Measurements from ENCODE around the gene AKT2. TPM values are rescaled to one million over a fixed set of nuclear protein-coding genes. Genes with fewer than 3 reads are reported as not detected.

The AKT2 gene
- total RNA-seq, 1 donor from 2014 or later, result 163 TPM

DNA sequence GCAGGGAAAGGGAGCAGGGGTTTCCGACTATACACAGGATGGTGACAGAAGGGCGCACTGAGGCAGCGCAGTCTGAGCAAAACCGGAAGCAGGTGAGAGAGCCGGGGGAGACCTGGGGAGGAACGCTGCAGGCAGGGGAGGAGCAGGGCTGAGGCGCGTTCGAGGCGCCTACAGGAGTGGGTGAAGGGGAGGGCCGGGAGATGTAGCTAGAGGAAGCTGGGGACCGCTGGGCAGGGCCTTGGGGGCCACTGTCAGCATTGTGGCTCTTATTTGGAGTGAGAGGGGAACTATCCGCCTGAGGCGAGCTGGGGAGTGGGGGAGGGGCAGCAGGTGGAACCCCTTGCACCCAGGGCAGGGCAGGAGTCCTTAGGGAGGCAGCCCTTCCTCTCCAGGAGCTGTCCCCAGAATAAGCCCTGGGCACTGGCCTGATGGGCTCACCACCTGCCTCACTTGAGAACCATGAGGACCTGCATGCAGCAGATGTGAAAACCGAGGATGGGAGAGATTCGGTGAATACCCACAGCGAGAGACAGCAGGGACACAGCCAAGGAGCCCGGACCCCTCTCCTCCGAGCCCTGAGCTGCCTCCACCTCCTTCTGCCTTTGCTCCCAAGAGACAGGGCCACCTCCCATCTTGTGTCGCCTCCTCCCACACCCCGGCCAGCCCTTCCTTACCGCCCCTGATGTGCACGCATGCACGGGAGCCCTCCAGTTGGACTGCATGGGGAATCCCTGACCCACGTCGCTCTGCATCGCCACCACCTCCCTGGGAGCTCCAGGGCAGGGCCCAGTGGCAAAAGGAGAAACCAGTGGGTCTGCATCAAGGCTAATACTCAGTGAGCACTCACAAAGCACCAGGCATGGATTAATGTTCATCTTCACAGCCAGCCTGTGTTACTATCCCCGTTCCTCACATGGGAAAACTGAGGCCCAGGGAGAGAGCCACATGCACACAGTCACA is 10.3 kb downstream of the AKT2 start:
- Mint-ChIP-seq H3K4me1 (peaks cover 34% of the 10 kb centered on the region), H3K36me3 (ENCODE audit: low read depth) (peaks cover 5% of the 10 kb centered on the region), H3K27me3 (no peaks in the 10 kb centered on the region), H3K9me3 (no peaks in the 10 kb centered on the region), H3K4me3 (peak overlapping the region; percentile 57), H3K27ac (peak overlapping the region; percentile 62)
- intact Hi-C loops (cut with micrococcal nuclease), result no loop called here
- DNase-seq, result peak; percentile 78

DNA sequence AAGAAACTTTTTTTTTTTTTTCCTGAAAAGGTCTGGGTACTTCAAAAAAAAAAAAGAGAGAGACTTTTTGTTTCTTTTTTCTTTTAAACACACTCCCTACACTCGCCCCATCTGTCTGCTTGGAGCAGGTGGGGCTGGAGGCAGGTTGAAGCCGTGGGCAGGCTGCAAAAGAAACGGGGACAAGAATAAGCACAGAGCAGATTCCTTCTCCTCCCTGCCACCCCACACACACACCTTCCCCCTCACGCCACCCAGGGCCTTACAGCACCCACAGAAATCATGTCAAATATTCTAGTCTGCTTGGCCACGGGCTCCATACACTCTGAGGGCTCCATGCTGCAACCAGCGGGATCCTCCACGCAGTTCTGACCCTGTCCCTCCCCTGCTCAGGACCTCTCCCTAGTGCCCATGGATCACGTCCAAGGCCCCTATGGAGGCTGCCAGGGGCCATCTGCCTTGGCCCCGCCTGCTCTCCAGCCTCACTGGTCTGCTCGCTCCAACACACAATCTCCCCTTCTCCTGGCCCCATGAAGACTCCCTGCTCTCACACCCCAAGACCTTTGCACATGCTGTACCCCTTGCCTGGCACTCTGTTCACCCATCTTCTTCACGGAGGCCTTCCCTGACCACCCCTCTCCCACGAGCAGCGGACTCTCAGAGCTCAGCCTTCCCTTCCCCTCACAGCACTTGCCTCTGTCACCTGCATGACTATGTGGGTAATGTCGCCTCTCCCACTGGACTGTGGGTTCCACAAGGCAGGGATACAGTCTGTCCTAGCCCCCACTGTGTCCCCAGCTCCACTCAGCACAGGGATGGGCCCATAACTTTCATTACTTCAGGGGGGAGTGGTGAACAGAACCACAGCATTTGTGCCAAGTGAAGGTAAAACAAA is 11.4 kb downstream of the AKT2 start:
- Mint-ChIP-seq H3K27ac (peak overlapping the region; percentile 67), H3K4me1 (peaks cover 40% of the 10 kb centered on the region), H3K9me3 (no peaks in the 10 kb centered on the region), H3K36me3 (ENCODE audit: low read depth) (peaks cover 7% of the 10 kb centered on the region), H3K4me3 (peak overlapping the region; percentile 52), H3K27me3 (no peaks in the 10 kb centered on the region)
- intact Hi-C loops (cut with micrococcal nuclease), result no loop called here
- no peak for DNase-seq

DNA sequence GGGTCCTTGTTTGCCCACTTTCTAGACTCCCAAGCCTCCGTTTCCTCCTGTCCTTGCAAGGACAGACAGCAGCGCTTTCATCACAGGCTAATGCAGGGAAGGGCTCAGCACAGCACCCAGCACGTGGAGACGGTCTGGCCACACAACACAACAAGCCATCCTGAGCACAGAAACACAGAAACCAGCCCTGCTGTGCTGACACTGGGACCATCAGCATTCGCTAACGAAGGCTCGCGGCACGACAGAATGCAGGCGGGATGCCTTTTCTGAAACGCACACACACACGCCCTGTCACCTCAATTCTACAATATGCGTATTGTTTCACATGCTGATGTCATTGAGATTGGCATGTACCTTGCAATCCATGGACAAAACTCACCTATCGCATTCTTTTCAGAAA is 12.9 kb downstream of the AKT2 start:
- no peaks in the 10 kb centered on the region for H3K27me3 Mint-ChIP-seq
- DNase-seq, result no peak
- H3K36me3 Mint-ChIP-seq (ENCODE audit: low read depth), result peaks cover 9% of the 10 kb centered on the region
- no peak overlapping the region for H3K4me3 Mint-ChIP-seq
- intact Hi-C loops (cut with micrococcal nuclease), result no loop called here
- peaks cover 38% of the 10 kb centered on the region for H3K4me1 Mint-ChIP-seq
- H3K27ac Mint-ChIP-seq, result no peak overlapping the region
- no peaks in the 10 kb centered on the region for H3K9me3 Mint-ChIP-seq

DNA sequence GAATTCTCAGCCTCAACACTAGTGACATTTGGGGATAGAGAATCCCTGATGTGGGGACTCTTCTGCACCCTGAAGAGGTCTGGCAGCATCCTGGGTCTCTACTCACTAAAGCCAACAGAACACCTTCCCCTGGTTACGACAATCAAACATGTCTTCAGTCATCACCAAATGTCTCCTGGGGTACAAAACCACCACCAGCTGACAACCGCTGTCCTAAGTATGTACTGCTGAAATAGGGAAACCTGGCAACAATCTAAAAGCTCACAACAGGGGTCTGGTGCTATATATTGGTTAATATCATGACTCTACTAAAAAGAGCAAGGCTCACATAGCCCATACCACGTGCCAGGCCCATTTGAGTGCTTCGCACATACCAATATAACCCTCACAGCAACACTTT is 13.4 kb downstream of the AKT2 start:
- intact Hi-C loops (cut with micrococcal nuclease), result no loop called here
- H3K4me1 Mint-ChIP-seq, result peaks cover 36% of the 10 kb centered on the region
- H3K27ac Mint-ChIP-seq, result no peak overlapping the region

DNA sequence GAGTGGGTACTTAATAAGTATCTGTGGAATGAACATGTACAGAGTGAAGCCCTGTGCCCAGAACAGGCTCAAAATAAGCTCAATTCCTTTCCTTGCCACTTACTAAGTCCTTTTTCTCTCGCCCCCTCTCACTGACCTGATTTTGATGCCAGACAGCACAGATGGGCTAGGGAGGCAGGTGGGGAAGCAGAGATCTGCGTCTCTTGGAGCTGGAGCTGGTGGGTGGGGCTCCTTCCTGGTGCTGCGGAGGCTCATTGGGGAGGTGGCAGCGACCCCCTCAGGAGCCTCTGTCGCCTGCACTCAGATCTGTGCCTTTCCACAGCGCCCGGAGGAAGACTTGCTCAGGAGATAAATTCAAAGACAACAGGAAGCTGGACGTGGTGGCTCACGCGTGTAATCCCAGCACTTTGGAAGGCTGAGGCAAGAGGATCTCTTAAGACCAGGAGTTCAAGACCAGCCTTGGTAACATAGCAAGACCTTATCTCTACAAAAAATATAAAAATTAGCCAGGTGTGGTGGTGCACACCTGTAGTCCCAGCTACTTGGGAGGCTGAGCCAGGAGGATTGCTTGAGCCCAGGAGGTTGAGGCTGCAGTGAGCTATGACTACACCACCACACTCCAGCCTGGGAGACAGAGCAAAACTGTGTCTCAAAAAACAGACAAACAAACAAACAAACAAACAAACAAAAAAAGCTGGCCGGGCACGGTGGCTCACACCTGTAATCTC is 14.6 kb downstream of the AKT2 start:
- Mint-ChIP-seq H3K27ac (no peak overlapping the region), H3K36me3 (ENCODE audit: low read depth) (peaks cover 11% of the 10 kb centered on the region), H3K27me3 (no peaks in the 10 kb centered on the region), H3K9me3 (no peaks in the 10 kb centered on the region), H3K4me1 (peaks cover 36% of the 10 kb centered on the region), H3K4me3 (no peak overlapping the region)
- DNase-seq, result no peak
- intact Hi-C loops (cut with micrococcal nuclease), result no loop called here

More for the DNA sequence above, 13.4 kb downstream of the AKT2 start:
- Mint-ChIP-seq H3K27me3 (no peaks in the 10 kb centered on the region), H3K9me3 (no peaks in the 10 kb centered on the region), H3K4me3 (no peak overlapping the region), H3K36me3 (ENCODE audit: low read depth) (peaks cover 9% of the 10 kb centered on the region)
- DNase-seq, result no peak

DNA sequence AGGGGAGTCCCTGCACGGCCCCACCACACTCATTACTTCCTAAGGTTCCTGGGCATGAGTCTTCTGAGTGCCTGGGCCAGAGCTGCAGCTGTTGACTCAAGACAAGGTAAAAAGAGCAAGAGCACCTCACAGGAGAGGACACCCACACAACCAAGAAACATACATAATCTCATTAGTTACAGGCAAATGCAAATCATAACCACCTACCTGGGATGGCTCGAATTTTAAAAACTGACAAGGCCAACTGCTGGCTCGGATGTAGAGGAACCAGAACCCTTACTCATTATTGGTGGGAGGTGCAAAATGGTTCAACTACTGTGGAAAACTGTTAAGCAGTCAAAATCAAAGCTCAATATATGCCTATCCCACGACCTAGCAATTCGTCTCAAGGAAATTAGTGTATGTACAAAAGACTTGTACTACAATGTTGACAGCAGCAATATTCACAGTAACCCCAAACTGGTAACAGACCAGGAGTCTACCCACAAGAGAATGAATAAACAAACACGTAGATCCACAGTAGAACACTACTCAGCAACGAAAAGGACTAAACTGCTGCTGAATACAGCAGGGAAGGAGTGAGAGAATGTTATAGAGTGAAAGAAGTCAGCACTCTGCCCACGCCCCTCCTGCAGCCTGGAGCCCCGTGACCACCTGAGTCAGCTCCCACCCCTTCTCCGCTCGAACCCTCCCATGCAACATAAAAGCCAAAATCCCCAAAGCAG is 15.8 kb downstream of the AKT2 start:
- peak overlapping the region; percentile 41 for H3K27ac Mint-ChIP-seq
- peaks cover 26% of the 10 kb centered on the region for H3K4me1 Mint-ChIP-seq
- no peaks in the 10 kb centered on the region for H3K27me3 Mint-ChIP-seq
- peaks cover 16% of the 10 kb centered on the region for H3K36me3 Mint-ChIP-seq (ENCODE audit: low read depth)
- no peak overlapping the region for H3K4me3 Mint-ChIP-seq
- intact Hi-C loops (cut with micrococcal nuclease), result no loop called here
- no peaks in the 10 kb centered on the region for H3K9me3 Mint-ChIP-seq
- DNase-seq, result no peak

DNA sequence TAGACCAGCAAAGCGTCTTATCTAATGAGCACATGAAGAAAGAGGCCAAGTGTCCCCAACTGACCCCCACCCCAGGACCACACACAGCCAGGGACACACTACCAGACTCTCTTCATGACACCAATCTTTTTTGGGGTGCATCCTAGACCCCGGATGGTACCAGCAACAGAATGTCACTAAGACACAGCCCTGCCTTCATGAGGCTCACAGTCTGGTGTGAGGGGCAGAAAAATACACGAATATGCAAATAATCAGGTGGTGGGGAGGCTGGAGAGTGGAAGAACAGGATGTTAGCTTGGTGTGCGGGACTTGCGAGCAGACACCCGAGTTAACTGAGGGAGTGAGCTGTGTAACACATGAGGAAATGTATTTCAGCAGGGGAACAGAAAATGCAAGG is 17.5 kb downstream of the AKT2 start:
- H3K27ac Mint-ChIP-seq, result no peak overlapping the region
- peaks cover 25% of the 10 kb centered on the region for H3K36me3 Mint-ChIP-seq (ENCODE audit: low read depth)
- no peak overlapping the region for H3K4me3 Mint-ChIP-seq
- no peak for DNase-seq
- H3K9me3 Mint-ChIP-seq, result no peaks in the 10 kb centered on the region
- intact Hi-C loops (cut with micrococcal nuclease), result no loop called here
- H3K4me1 Mint-ChIP-seq, result peaks cover 17% of the 10 kb centered on the region
- H3K27me3 Mint-ChIP-seq, result no peaks in the 10 kb centered on the region

DNA sequence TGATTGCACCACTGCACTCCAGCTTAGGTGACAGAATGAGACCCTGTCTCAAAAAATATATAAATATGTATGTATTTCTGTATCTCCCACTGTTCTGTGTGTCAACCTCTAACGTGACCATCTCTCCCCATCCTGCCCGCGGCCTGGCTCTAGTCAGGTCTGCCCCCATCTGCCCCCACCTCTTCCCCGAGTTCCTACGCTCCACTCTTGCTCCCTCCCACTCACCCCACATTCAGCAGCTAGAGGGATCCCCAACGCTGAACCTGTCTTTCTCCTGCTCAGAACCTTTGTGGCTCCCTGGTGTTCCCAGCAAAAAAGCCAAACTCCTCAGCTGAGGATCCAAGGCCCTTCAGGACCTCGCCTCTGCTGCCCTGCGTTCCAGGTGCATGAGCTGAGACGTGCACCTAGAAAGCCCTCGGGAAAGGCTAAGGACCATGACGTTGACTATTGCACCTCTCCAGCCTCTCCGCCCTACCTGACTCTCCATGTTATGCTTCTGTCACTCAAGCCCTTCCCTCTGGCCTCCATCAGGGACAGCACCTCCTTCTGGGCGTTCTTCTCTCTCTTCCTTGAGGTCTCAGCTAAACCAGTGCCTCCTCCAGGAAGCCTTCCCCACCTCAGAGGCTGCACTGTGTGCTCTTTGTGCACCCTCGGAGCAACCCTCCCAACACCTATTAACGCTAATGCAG is 18.1 kb downstream of the AKT2 start:
- no peak overlapping the region for H3K27ac Mint-ChIP-seq
- no peak overlapping the region for H3K4me3 Mint-ChIP-seq
- no peaks in the 10 kb centered on the region for H3K9me3 Mint-ChIP-seq
- peaks cover 28% of the 10 kb centered on the region for H3K36me3 Mint-ChIP-seq (ENCODE audit: low read depth)
- intact Hi-C loops (cut with micrococcal nuclease), result no loop called here
- H3K27me3 Mint-ChIP-seq, result no peaks in the 10 kb centered on the region
- DNase-seq, result no peak
- peaks cover 17% of the 10 kb centered on the region for H3K4me1 Mint-ChIP-seq

DNA sequence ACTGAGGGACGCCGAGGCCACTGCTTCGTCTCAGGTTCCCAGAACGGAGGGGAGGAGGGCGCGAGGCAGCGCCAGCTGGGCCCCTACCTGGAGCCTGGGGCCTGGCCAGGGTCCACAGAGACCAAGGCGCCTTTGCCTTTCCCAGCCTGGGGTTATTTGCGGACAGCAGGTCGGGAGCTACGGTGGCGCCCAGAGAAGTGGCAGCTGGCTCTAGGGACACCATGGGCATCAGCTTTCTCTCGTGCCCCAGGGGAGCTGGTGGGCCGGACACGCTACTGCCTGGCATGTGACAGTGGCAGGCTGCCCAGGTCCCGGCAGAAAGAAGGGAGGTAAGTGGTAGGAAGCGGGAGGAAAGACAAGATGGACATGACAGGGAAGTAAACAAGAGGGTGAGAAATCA is 19.0 kb downstream of the AKT2 start:
- H3K27ac Mint-ChIP-seq, result no peak overlapping the region

DNA sequence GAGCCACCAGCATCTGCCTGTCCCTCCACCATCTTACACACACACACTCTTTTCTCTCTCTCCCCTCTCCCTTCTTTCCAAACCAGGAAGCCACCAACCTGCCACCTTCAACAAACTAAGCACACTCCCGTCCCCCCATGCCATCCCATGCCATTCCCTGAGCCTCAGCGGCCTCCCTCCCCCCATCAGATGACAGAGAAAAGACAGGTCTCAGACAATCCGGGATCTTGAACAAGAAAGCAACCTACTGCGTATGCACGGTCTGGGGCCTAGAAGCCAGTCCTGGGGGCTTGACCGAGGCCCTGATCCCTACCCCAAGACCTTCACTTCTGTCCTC is 19.4 kb downstream of the AKT2 start:
- H3K4me3 Mint-ChIP-seq, result no peak overlapping the region
- H3K4me1 Mint-ChIP-seq, result peaks cover 15% of the 10 kb centered on the region
- intact Hi-C loops (cut with micrococcal nuclease), result no loop called here
- peaks cover 32% of the 10 kb centered on the region for H3K36me3 Mint-ChIP-seq (ENCODE audit: low read depth)
- H3K9me3 Mint-ChIP-seq, result no peaks in the 10 kb centered on the region
- no peak overlapping the region for H3K27ac Mint-ChIP-seq
- no peak for DNase-seq
- H3K27me3 Mint-ChIP-seq, result no peaks in the 10 kb centered on the region

More for the DNA sequence above, 19.0 kb downstream of the AKT2 start:
- intact Hi-C loops (cut with micrococcal nuclease), result no loop called here
- Mint-ChIP-seq H3K27me3 (no peaks in the 10 kb centered on the region), H3K9me3 (no peaks in the 10 kb centered on the region), H3K4me1 (peaks cover 15% of the 10 kb centered on the region), H3K4me3 (no peak overlapping the region), H3K36me3 (ENCODE audit: low read depth) (peaks cover 32% of the 10 kb centered on the region)
- no peak for DNase-seq

DNA sequence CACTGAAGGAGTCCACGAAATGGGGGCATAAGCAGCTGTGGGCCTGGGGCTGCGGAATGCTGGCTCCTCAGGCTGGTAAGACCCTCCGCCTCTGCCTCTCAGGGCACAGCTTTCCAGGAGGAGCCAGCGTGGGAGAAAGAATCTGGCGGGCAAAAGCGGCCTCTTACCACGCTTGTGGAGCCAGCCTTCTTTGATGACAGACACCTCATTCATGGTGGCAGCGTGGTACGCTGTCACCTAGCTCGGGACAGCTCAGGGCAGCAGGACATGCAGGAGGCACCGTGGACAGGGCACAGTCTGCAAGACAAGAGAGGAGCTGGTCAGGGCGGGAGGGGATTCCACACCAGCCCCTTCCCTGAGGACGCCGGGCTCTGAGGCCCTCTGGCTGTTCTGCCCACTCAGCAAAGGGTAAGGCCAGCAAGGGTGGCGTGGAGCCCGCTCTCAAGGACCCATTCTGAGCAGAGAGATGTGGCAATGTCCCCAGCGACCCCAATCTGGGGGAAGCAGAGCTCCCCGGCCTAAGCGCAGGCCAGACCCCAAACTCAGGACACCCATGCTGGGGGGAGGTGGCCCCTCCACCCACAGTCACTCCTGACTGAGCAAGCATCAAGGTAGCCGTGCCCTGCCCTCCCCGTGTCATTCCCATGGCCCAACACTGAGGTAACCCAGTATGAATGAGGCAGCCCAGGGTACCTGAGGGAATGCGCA is 19.9 kb downstream of the AKT2 start:
- peaks cover 34% of the 10 kb centered on the region for H3K36me3 Mint-ChIP-seq (ENCODE audit: low read depth)
- H3K4me3 Mint-ChIP-seq, result no peak overlapping the region
- no peak overlapping the region for H3K27ac Mint-ChIP-seq
- intact Hi-C loops (cut with micrococcal nuclease), result no loop called here
- no peak for DNase-seq
- no peaks in the 10 kb centered on the region for H3K27me3 Mint-ChIP-seq
- H3K4me1 Mint-ChIP-seq, result peaks cover 15% of the 10 kb centered on the region
- no peaks in the 10 kb centered on the region for H3K9me3 Mint-ChIP-seq

DNA sequence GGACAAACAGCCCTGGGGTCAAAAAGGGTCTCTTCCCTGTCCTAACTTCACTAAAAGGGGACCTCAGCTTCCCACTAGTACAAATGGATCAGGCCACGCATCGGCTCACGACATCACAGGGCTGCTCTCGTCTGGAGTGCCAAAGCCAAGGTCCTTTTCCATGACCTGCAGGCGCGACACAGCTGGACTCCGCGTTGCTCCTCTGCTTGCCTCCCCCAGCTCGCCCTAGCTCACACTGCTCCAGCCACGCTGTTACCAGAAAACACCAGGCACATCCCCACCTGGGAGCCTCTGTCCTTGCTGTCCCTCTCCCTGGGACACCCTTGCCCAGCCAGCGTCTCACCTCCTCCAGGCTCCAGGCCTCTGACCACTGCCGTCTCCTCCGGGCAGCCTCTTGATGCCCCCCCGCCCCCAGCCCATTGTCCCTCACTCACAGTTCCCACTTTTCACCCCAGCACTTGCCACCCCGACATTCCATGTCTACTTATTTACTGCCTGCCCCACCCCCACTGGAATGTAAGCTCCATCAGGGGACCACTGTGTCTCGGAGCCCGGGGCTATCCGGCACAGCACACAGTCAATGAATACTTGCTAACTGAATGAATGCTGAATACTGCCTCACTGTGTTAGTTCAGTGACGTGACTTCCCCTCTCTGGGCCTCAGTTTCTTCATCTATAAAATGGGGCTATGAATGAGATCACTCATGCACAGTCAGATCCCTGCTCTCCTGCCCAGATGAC is 20.7 kb downstream of the AKT2 start:
- no peak for DNase-seq
- peaks cover 36% of the 10 kb centered on the region for H3K36me3 Mint-ChIP-seq (ENCODE audit: low read depth)
- no peak overlapping the region for H3K27ac Mint-ChIP-seq
- no peaks in the 10 kb centered on the region for H3K27me3 Mint-ChIP-seq
- H3K9me3 Mint-ChIP-seq, result no peaks in the 10 kb centered on the region
- intact Hi-C loops (cut with micrococcal nuclease), result no loop called here
- H3K4me3 Mint-ChIP-seq, result no peak overlapping the region
- H3K4me1 Mint-ChIP-seq, result peaks cover 12% of the 10 kb centered on the region

All from activated CD4-positive, alpha-beta T cell treated with anti-CD3 and anti-CD28 coated beads, Interleukin-2, amount 10 ng/mL, durations not matched to agents 24 days and 14 days (primary cell).